ENCODE data around the gene CEP164. TPM values are rescaled to one million over a fixed set of nuclear protein-coding genes. Genes with fewer than 3 reads are reported as not detected.

Gene CEP164
- total RNA-seq, 2 experiments from 2014 or later = 29.3 to 32.6 TPM

DNA sequence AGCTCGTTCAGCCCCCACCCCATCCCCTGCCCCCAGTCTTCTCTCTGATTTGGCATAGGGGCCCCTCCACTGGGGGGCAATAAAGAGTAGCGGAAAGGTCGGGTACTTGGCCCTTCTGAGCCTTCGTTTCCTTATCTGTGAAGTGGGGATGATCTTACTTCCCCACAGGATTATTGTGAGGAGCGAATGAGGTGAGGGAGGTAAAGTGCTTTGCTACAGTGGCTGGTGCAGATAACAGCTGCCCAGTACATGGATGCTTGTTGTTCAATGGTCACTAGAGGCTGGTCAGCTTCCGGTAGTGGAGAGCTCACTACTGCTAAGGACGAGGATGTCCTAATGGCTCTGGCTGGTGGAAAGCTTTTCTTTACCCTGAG lies 101.2 kb downstream of the CEP164 start:
- Mint-ChIP-seq H3K4me1 (ENCODE audit: low read depth) (peaks cover 4% of the 10 kb centered on the region), H3K9me3 (no peaks in the 10 kb centered on the region), H3K27ac (no peak overlapping the region), H3K36me3 (no peaks in the 10 kb centered on the region), H3K27me3 (no peaks in the 10 kb centered on the region), H3K4me3 (no peak overlapping the region)
- ChIA-PET CTCF (interaction anchor here (0.8 to 1.2 kb wide), 3 partner anchors 14 to 54 kb away, joined by 3 read pairs; no protein-coding TSS in a partner anchor), POLR2A (no interaction called here)
- intact Hi-C loops (cut with micrococcal nuclease) = loop anchor here (5.0 to 10.0 kb wide), 2 partner anchors 86 to 378 kb away; no protein-coding TSS in a partner anchor
- no peak for DNase-seq

DNA sequence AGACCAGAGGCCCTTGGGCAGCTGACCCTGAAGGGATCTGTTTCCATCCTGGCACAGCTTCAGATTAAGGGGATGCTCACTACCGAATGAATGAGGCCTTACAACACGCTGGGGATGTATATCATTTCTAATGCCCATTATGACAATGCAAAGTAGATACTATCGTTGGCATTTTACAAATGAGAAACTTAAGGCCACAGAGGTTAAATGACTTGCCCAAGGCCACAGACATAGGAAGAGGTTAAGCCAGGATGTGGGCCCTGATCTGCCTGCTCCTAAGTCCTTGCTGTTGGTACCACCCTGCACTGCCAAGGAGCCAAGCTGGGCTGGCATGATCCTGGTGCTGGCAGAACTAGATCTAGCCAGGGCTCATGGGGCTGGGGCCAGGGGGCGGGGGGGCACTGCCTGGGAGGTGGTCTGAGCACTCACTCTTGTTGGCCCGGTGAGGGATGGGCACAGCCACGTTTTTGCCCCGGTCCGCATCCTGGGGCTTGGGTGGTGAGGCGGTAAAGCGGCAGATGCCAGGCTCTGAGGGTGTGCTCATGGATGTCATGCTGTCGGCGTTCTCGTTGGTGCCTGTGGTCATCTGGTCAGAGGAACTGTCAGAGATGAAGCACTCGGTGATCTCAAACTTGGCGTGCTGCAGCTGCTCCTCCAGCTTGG lies 102.8 kb downstream of the CEP164 start:
- Mint-ChIP-seq H3K27me3 (no peaks in the 10 kb centered on the region), H3K9me3 (no peaks in the 10 kb centered on the region), H3K36me3 (no peaks in the 10 kb centered on the region), H3K4me1 (ENCODE audit: low read depth) (peaks cover 4% of the 10 kb centered on the region), H3K4me3 (no peak overlapping the region), H3K27ac (no peak overlapping the region)
- intact Hi-C loops (cut with micrococcal nuclease) = no loop called here
- POLR2A ChIA-PET = no interaction called here
- no peak for DNase-seq
- CTCF ChIA-PET = interaction anchor here (1.1 kb wide), 1 partner anchor 13 kb away, joined by 4 read pairs; no protein-coding TSS in a partner anchor

DNA sequence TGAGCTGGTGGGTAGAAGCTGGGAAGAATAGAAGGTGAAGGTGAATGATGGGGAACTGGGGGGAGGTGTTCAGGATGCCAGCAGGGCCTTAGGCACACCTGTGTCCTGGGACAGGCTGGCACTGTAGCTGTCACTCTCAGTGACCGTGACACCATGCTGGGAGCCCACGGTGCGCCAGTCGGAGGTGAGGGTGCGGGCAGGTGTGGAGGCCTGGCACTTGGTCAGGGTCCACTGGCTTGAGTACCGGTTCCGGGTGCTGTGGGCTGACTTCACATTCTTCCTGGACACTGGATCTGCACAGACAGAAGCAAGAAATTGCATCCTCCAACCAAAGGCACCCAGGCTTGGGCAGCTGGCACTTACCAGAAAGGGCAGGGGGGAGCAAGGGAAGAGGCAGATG lies 103.8 kb downstream of the CEP164 start:
- Mint-ChIP-seq H3K4me1 (ENCODE audit: low read depth) (peaks cover 2% of the 10 kb centered on the region), H3K27ac (no peak overlapping the region), H3K36me3 (no peaks in the 10 kb centered on the region), H3K4me3 (no peak overlapping the region), H3K9me3 (no peaks in the 10 kb centered on the region), H3K27me3 (peaks cover 2% of the 10 kb centered on the region)
- intact Hi-C loops (cut with micrococcal nuclease) = no loop called here
- ChIA-PET POLR2A (no interaction called here), CTCF (interaction anchor here (1.1 kb wide), 1 partner anchor 12 kb away, joined by 4 read pairs; no protein-coding TSS in a partner anchor)
- no peak for DNase-seq

DNA sequence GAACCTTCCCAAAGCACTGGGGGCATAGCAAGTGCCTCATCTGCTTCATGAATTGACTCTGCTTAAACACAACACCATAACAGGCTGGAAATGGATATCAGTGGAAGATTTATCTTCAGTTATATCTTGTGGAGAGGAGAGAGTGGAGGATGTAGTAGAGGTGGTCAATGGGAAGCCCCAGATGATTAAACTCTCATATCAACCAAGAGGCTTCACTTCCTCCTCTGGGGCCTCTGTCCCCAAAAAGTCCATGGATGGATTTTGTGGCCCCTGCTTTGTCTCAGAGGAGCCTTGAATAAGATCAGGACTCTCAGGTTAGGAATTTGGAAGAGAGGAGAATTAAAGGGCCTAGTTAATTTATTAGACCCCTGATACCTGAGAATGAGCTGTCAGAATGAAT lies 106.1 kb downstream of the CEP164 start:
- POLR2A ChIA-PET = no interaction called here
- Mint-ChIP-seq H3K36me3 (no peaks in the 10 kb centered on the region), H3K9me3 (no peaks in the 10 kb centered on the region), H3K4me3 (no peak overlapping the region), H3K4me1 (ENCODE audit: low read depth) (no peaks in the 10 kb centered on the region), H3K27ac (no peak overlapping the region), H3K27me3 (peaks cover 6% of the 10 kb centered on the region)
- CTCF ChIA-PET = no interaction called here
- intact Hi-C loops (cut with micrococcal nuclease) = no loop called here
- DNase-seq = no peak

DNA sequence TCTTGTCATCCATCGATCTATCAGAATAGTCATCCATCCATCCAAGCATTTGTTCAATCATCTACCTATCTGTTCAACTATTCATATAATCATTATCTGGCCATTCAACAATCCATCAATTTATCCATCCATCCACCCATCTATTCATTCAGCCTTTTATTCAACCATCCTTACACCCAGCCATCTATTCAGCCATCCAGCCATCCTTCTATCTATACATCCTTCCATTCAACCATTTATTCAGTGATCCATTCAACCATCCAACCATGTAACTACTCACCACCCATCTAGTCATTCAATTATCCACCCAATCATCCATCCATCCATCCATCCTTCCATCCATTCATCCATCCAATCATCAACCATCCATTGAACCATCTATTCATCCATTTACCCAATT lies 106.8 kb downstream of the CEP164 start:
- intact Hi-C loops (cut with micrococcal nuclease) = no loop called here
- H3K27ac Mint-ChIP-seq = no peak overlapping the region
- no peaks in the 10 kb centered on the region for H3K36me3 Mint-ChIP-seq
- POLR2A ChIA-PET = no interaction called here
- peaks cover 6% of the 10 kb centered on the region for H3K27me3 Mint-ChIP-seq
- H3K9me3 Mint-ChIP-seq = no peaks in the 10 kb centered on the region
- no peak overlapping the region for H3K4me3 Mint-ChIP-seq
- CTCF ChIA-PET = no interaction called here
- H3K4me1 Mint-ChIP-seq (ENCODE audit: low read depth) = no peaks in the 10 kb centered on the region
- DNase-seq = no peak

DNA sequence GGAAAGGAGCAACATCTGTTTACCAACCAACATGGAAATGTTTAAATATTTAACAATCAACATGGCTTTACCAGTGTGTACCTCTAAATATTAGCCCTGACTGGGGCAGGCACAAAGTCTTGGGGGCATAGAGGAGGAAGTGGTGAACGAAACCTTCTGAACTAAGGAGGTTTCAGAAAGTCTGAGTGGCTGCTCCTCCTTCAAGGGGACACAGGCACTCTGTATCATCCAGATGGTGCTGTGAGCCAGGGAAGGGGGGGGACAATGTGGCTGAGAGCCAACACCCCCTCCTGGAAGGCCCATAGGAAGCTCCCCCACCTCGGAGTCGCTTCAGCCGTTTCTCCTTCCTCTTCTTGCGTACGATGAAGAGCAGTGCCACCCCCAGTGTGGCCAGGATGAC lies 107.7 kb downstream of the CEP164 start:
- H3K9me3 Mint-ChIP-seq = no peaks in the 10 kb centered on the region
- H3K27ac Mint-ChIP-seq = no peak overlapping the region
- H3K27me3 Mint-ChIP-seq = peaks cover 7% of the 10 kb centered on the region
- ChIA-PET CTCF (interaction anchor here (1.3 kb wide), 1 partner anchor 9 kb away, joined by 5 read pairs; no protein-coding TSS in a partner anchor), POLR2A (no interaction called here)
- no peaks in the 10 kb centered on the region for H3K36me3 Mint-ChIP-seq
- DNase-seq = no peak
- H3K4me1 Mint-ChIP-seq (ENCODE audit: low read depth) = no peaks in the 10 kb centered on the region
- no peak overlapping the region for H3K4me3 Mint-ChIP-seq
- intact Hi-C loops (cut with micrococcal nuclease) = no loop called here

DNA sequence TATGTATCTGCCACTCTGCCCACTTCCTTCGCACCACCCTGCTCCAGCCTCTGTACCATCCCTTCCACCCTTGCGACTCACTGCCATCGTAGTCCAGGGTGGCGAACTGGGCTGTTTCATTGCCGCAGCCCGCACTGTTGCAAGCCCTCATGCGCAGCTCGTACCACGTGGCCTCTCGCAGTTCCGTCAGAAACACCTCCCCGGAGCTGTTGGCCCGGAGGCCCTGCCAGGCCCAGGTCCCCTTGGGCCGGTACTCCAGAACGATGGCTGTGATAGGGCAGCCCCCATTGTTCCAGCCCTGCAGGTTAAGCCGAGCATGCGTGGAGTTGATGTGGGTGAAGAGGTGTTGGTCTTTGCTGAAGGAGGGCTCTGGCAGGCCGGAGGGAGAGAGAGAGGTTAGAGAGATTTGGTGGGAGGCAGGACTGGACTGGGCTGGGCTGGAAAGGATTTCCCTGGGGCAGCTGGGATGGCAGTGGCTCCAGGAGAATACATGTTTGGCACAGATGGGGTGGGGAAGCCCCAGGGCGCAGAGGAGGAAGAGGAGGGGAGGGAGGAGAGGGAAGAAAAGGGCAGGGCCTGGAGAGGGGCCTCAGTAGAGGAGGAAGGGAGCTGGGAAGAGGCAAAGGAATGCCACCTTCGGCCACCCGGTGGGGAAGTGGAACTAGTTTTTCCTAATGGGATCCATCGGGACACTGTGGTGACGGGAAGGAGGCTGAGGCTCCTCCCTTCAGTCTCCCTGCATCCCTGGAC lies 109.6 kb downstream of the CEP164 start:
- no peak for DNase-seq
- H3K36me3 Mint-ChIP-seq = no peaks in the 10 kb centered on the region
- intact Hi-C loops (cut with micrococcal nuclease) = no loop called here
- ChIA-PET CTCF (interaction anchor here (1.3 kb wide), 1 partner anchor 184 kb away, joined by 3 read pairs; no protein-coding TSS in a partner anchor), POLR2A (no interaction called here)
- no peak overlapping the region for H3K27ac Mint-ChIP-seq
- no peaks in the 10 kb centered on the region for H3K9me3 Mint-ChIP-seq
- no peak overlapping the region for H3K4me3 Mint-ChIP-seq
- H3K4me1 Mint-ChIP-seq (ENCODE audit: low read depth) = no peaks in the 10 kb centered on the region
- H3K27me3 Mint-ChIP-seq = peaks cover 17% of the 10 kb centered on the region

DNA sequence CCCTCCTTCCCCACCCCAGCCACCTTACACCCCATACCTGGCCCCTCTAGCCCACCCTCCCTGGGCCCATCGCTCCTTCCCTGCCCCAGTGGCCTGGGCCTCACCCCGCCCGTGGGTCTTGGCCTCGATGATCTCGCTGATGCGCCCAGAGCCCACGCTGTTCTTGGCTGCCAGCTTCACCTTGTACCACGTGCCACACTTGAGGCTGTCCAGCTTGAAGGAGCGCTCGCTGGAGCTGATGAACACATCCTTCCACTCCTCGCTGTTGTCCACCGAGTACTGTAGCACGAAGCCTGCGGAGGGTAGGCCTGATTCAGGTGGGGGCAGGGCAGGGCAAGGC lies 110.1 kb downstream of the CEP164 start:
- CTCF ChIA-PET = interaction anchor here (1.3 kb wide), 1 partner anchor 183 kb away, joined by 3 read pairs; no protein-coding TSS in a partner anchor
- no peaks in the 10 kb centered on the region for H3K4me1 Mint-ChIP-seq (ENCODE audit: low read depth)
- DNase-seq = no peak
- H3K4me3 Mint-ChIP-seq = no peak overlapping the region
- H3K36me3 Mint-ChIP-seq = no peaks in the 10 kb centered on the region
- H3K9me3 Mint-ChIP-seq = no peaks in the 10 kb centered on the region
- H3K27me3 Mint-ChIP-seq = peaks cover 19% of the 10 kb centered on the region
- intact Hi-C loops (cut with micrococcal nuclease) = loop anchor here (1.0 kb wide), 1 partner anchor 19 kb away; no protein-coding TSS in a partner anchor
- H3K27ac Mint-ChIP-seq = no peak overlapping the region
- POLR2A ChIA-PET = no interaction called here

DNA sequence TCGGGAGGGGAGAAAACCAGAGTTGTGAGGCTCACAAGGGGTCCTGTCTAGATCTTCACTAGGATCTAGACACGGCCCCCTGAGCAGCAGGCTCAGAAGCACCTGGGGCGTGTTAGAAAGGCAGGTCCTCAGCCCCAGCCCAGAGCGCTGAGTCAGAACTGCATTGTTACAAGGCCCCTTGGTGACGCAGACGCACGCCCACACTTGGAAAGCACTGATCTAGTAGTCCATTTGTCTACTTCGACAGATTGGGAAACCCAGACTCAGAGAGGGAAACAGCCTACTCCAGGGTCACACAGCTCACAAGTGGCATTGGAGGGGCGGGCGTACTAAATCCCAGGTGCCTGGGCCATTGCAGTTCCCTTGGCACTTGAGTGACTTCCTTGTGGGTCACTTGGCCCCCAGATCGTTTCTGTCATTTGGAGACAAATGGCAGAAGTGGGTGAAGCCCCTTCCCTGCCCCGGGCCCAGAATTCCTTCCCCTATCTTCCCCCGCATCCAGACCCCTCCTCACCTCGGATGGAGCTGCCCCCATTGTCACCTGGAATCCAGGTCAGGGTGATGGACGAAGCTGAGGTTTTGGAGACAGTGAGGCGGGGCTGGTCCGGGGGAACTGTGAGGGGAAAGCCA lies 110.8 kb downstream of the CEP164 start:
- peak; percentile 86 for DNase-seq
- Mint-ChIP-seq H3K4me1 (ENCODE audit: low read depth) (no peaks in the 10 kb centered on the region), H3K27ac (no peak overlapping the region), H3K27me3 (peaks cover 24% of the 10 kb centered on the region), H3K4me3 (no peak overlapping the region), H3K9me3 (no peaks in the 10 kb centered on the region), H3K36me3 (no peaks in the 10 kb centered on the region)
- ChIA-PET POLR2A (no interaction called here), CTCF (interaction anchor here (1.0 kb wide), 1 partner anchor 12 kb away, joined by 4 read pairs; no protein-coding TSS in a partner anchor)
- intact Hi-C loops (cut with micrococcal nuclease) = loop anchor here (1.0 kb wide), 1 partner anchor 18 kb away; no protein-coding TSS in a partner anchor

DNA sequence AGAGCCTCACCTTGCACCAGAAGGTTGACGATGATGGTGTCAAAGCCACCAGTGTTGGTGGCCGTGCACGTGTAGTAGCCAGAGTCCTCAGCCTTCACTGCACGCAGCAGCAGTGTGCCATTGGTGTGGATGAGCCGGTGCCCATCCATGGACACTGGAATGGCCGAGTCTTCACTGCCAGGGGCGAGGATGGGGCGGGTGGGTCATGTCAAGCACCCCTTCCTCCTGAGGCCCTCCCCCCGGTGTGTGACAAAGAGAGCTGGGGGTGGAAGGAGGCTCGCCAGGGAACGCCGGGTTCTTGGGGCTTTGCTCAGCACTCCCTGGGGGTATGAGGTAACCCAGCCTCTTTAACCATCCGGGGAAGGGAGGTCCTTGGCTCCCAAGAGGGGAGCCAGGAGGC lies 111.6 kb downstream of the CEP164 start:
- Mint-ChIP-seq H3K4me1 (ENCODE audit: low read depth) (no peaks in the 10 kb centered on the region), H3K4me3 (no peak overlapping the region), H3K27me3 (peaks cover 31% of the 10 kb centered on the region), H3K27ac (no peak overlapping the region), H3K9me3 (no peaks in the 10 kb centered on the region), H3K36me3 (no peaks in the 10 kb centered on the region)
- no peak for DNase-seq
- CTCF ChIA-PET = interaction anchor here (1.0 kb wide), 1 partner anchor 13 kb away, joined by 4 read pairs; no protein-coding TSS in a partner anchor
- POLR2A ChIA-PET = no interaction called here
- intact Hi-C loops (cut with micrococcal nuclease) = no loop called here

DNA sequence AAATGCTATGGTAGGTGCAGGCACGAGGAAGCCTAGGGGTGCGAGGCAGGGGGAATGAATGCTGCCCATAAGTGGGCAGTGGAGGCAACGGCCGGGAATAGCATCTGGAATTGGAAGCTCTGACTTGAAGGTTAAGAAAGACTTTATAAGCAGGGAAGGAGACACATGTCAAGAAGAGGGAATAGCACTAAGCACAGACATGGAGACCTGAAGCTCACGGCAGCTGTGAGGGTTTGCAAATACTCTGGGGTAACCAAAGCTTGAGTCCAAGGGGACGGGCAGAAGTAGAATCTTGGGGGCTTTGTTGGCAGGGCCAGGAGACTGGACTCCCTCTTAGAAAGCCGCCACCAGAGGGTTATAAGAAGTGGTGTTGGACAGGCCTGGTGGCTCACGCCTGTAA lies 112.6 kb downstream of the CEP164 start:
- Mint-ChIP-seq H3K27ac (no peak overlapping the region), H3K36me3 (no peaks in the 10 kb centered on the region), H3K9me3 (no peaks in the 10 kb centered on the region), H3K4me3 (no peak overlapping the region), H3K4me1 (ENCODE audit: low read depth) (no peaks in the 10 kb centered on the region), H3K27me3 (peaks cover 36% of the 10 kb centered on the region)
- ChIA-PET POLR2A (no interaction called here), CTCF (no interaction called here)
- intact Hi-C loops (cut with micrococcal nuclease) = no loop called here
- DNase-seq = no peak

DNA sequence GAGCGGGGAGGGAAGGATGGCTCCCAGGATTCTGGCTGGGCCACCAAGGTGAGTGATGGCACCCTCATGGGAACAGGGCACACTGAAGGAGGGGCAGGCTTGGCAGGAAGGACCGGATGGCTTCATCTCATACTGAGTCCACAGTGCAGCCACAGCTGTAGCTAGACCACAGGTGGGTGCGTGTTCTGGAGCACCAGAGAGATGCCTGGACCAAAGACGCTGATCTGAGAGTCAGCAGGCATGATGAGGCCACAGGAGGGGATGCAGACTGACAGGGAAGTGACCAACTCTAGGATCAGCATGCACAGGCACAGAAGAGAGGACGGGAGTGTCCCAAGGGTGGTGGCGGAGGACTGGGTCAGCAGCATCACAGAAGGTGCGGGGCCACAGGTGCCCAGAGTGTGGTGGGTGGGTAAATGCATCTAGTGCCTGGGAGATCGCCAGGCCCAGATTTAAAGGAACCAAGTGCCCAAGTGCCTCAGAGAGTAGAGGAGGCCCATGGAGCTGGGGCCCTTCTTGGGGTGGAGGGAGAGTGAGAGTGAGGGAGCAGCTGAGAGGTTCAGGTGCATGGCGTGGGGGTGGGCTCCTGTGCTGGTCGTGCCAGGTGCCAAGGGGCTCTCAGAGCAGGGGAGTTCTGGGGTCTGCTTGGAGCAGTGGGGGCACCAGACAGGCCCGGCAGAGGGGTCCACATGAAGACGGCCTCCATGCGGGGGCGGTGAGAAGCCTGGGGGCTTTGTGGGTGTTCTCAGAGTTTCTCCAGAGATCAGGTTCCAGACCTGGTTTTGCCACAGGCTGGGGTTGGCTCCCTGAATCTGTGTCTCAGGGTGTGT lies 113.7 kb downstream of the CEP164 start:
- Mint-ChIP-seq H3K9me3 (no peaks in the 10 kb centered on the region), H3K4me3 (no peak overlapping the region), H3K27me3 (peaks cover 35% of the 10 kb centered on the region), H3K36me3 (no peaks in the 10 kb centered on the region), H3K27ac (no peak overlapping the region), H3K4me1 (ENCODE audit: low read depth) (no peaks in the 10 kb centered on the region)
- no peak for DNase-seq
- ChIA-PET POLR2A (no interaction called here), CTCF (interaction anchor here (0.9 kb wide), 1 partner anchor 15 kb away, joined by 3 read pairs; no protein-coding TSS in a partner anchor)
- intact Hi-C loops (cut with micrococcal nuclease) = no loop called here

All from activated CD4-positive, alpha-beta memory T cell treated with anti-CD3 and anti-CD28 coated beads for 36 hours (primary cell).